Large intestine (tissue), 3 donors: Measurements from ENCODE around the gene DOHH. TPM values are rescaled to one million over a fixed set of nuclear protein-coding genes. Genes with fewer than 3 reads are reported as not detected.

Experiments used
- DNase-seq, 2 donors: peaks; one replicate each; pipeline versions ENCODE4 v3.0.0 to v3.0.0-alpha.2; 2013
- H3K27ac ChIP-seq: one replicate; pipeline ENCODE4 v1.5.1; 2013; ENCODE audit warnings: low read length
- H3K27me3 ChIP-seq: 2 replicates; pipeline ENCODE4 v1.6.1; 2013; ENCODE audit warnings: low read length; ENCODE audit not compliant: control insufficient read depth, insufficient read depth
- H3K36me3 ChIP-seq: 2 replicates; pipeline ENCODE4 v1.6.1; 2013; ENCODE audit warnings: low read length; ENCODE audit not compliant: control insufficient read depth, insufficient read depth
- H3K4me1 ChIP-seq: one replicate; pipeline ENCODE4 v1.6.1; 2013; ENCODE audit warnings: low read length; ENCODE audit not compliant: control insufficient read depth, insufficient read depth
- H3K4me3 ChIP-seq: one replicate; pipeline ENCODE4 v1.5.1; 2013; ENCODE audit warnings: low read length
- H3K9me3 ChIP-seq: one replicate; pipeline ENCODE4 v1.6.1; 2013; ENCODE audit warnings: mild to moderate bottlenecking, low read depth, low read length, moderate library complexity; ENCODE audit not compliant: control insufficient read depth
- WGBS: methylation state at CpG from one replicate; pipeline ENCODE4 v1.1.5; 2013; ENCODE audit warnings: low lambda C conversion rate; ENCODE audit not compliant: insufficient coverage; 5-methylcytosine and 5-hydroxymethylcytosine counted together
- polyA plus RNA-seq: library from polyadenylated mRNA; unstranded; fragments of 120-200 nt; gene quantifications from one replicate; pipeline ENCODE4 v1.2.1, GENCODE V29; 2013

DOHH gene
- polyA plus RNA-seq, 1 donor, result 12.1 TPM

DNA sequence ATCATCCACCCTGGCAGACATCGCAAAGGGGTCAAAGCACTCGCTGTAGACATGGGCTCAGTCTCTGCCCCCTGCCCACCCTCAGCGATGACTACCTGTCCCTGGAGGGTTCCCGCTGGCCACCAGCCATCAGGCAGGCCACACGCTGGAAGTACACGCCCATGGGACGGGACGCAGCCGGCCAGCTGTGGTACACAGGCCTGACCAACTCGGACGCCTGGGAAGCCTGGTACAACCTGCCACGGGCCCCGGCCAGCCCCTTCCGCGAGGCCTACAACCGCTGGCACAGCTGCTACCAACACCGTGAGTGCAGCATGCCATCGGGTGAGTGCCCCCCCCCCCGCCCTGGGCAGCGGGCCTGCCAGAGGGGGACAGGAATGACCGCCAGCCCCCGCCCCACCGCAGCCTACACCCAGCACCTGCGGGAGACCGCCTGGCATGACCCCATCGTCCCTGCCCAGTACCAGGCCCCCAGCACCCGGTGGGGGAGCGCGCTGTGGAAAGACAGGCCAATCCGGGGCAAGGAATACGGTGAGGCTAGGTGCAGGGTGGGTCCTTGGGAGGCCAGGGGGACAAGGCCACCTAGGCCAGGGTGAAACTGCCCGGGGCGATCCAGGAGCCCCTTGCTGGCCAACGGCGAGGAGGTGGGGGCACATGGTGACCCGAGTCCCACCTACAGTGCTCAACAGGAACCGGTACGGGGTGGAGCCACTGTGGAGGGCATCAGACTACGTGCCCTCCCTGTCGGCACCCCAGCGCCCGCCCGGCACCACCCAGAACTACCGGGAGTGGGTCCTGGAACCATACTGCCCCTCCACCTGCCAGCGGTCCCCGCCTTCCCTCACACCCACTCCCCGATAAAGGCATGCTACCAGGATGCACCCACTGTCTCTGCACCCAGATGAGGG is 42.9 kb upstream of the DOHH start:
- WGBS, result no CpG with 5 or more reads among the region's 47 CpGs
- Histone ChIP-seq H3K27me3 (no peaks in the 10 kb centered on the region), H3K4me1 (no peaks in the 10 kb centered on the region), H3K4me3 (no peak overlapping the region), H3K27ac (no peak overlapping the region), H3K36me3 (peaks cover 17% of the 10 kb centered on the region), H3K9me3 (peaks cover 7% of the 10 kb centered on the region)
- DNase-seq, result no peak

DNA sequence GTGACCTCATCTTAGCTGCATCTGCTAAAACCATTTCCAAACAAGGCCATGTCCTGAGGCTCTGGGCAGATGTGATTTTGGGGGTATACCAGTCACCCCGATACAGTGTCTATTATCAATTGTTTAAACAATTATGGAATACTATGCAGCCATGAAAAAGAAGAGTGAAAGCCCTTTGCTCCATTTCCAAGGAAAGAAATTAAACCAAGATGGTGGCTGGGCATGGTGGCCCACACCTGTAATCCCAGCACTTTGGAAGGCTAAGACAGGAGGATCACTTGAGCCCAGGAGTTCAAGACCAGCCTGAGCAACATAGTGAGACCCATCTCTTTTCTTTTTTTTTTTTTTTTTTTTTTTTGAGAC is 39.3 kb upstream of the DOHH start:
- no CpG with 5 or more reads among the region's 1 CpG for WGBS
- DNase-seq, result no peak
- no peaks in the 10 kb centered on the region for H3K4me1 ChIP-seq
- peaks cover 38% of the 10 kb centered on the region for H3K36me3 ChIP-seq
- no peaks in the 10 kb centered on the region for H3K27me3 ChIP-seq
- H3K27ac ChIP-seq, result no peak overlapping the region
- H3K9me3 ChIP-seq, result peaks cover 5% of the 10 kb centered on the region
- H3K4me3 ChIP-seq, result no peak overlapping the region

DNA sequence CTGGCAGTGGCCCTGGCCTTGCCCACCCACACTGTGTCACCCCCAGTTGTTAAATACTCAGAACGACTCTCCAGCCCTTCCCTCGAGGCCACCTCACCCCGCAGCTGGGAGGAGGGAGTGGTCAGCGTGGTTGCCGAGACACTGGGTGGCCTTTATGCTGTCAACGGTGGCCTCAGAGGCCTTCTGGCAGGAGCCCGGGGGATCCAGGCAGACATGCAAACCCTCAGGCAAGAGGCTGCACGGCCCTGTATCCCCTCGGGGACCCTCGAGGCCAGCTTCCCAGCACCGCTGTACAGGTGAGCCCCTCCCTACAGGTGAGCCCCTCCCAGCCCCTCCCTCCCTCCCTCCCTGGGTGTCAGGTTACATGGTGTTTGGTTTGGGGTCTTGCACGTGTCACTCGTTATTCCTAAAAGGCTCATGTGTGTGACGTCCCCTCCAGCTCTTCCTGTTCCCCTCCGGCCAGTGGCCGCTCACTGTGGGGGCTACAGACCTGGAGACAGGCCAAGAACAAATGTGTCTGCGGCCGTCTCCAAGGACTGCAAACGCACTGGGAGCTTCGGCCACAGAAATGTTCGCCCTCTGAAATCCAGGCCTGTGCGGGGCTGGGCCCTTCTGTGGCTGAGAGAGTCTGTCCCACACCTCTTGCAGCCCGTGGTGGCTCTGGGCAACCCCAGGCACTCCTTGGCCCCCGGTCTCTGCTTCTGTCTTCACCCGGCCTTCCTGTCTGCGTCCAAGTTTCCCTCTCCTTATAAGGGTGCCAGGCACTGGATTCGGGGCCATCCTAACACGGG is 38.7 kb upstream of the DOHH start, which contains the start of gene TEKTIP1:
TEKTIP1 (plus strand) TSS at position 210 of the 791 bp plus-strand sequence; CDS start at position 214, 4 bp downstream.
- H3K36me3 ChIP-seq, result peaks cover 41% of the 10 kb centered on the region
- no peaks in the 10 kb centered on the region for H3K4me1 ChIP-seq
- no peaks in the 10 kb centered on the region for H3K27me3 ChIP-seq
- peaks cover 5% of the 10 kb centered on the region for H3K9me3 ChIP-seq
- no peak for DNase-seq
- H3K4me3 ChIP-seq, result no peak within 1 kb of the TSS
- no peak within 1 kb of the TSS for H3K27ac ChIP-seq
- WGBS, result no CpG with 5 or more reads among the region's 28 CpGs

DNA sequence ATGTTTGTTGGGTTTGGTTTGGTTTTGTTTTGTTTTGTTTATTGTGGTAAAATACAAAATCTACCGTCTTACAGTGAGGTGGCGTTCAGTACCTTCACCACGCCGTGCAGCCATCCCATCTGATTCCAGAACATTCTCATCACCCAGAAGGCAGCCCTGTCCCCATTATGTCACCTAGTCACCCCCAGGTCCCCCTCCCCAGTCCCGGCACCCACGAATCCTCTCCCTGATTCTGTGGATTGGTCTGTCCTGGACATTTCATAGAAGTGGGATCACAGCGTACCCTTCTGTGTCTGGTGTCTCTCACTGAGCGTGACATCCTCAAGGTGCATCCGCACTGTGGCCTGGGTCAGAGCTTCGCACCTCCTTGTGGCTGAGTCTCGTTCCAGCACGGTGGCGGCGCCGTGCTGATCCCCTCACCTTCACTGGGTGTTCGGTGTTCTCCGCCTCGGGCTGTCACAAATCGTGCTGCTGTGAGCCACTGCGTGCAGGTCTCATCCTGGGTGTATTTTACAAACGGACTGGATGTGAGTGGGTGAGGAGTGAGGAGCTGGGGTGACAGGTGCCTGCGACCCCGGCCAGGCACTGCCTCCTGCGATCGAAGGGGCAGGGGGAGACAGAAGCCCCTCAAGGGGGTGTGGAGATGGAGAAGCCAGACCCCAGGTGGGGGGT is 37.9 kb upstream of the DOHH start:
- Histone ChIP-seq H3K27ac (no peak overlapping the region), H3K4me3 (no peak overlapping the region), H3K9me3 (peaks cover 5% of the 10 kb centered on the region), H3K36me3 (peaks cover 46% of the 10 kb centered on the region), H3K27me3 (no peaks in the 10 kb centered on the region), H3K4me1 (no peaks in the 10 kb centered on the region)
- WGBS, result no CpG with 5 or more reads among the region's 25 CpGs
- no peak for DNase-seq

DNA sequence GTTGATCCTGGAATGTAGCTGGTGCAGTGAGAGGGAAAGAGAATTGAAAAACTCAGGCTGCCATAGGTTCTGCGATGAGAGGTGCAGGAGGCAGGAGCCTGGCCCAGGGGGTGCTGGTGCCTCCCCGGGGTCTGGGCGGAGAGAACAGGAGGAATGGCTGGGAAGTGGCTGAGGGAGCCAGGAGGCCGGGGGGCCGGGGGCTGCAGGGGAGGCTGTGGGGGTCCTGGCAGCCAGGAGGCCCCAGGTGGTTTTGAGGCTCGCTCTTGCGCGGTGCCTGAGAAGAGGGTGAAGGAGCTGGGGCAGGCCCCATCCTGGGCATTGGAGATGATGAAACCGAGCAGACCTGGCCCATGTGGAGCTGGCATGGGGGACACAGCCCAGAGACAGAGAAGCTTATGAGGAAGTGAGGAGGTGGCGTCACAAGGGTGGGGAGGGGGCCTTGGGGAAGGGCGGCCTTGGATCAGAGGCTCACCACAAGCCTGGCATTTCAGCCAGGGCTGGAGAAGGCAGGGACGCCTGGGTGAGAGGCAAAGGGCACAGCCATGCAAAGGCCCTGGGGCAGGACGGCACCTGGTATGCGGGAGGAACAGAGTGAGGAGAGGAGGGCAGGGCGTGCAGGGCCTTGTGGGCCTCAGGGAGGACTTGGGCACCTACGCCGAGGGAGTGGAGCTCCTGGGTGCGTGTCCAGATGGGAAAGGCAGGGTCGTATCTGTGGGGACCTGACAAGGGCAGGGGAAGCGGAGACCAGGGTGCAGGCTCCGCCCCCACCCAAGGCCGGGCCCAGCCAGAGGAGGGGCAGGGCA is 37.2 kb upstream of the DOHH start:
- Histone ChIP-seq H3K27me3 (no peaks in the 10 kb centered on the region), H3K4me1 (no peaks in the 10 kb centered on the region), H3K36me3 (peaks cover 53% of the 10 kb centered on the region), H3K4me3 (no peak overlapping the region), H3K9me3 (peaks cover 7% of the 10 kb centered on the region), H3K27ac (no peak overlapping the region)
- WGBS, result no CpG with 5 or more reads among the region's 22 CpGs
- no peak for DNase-seq

DNA sequence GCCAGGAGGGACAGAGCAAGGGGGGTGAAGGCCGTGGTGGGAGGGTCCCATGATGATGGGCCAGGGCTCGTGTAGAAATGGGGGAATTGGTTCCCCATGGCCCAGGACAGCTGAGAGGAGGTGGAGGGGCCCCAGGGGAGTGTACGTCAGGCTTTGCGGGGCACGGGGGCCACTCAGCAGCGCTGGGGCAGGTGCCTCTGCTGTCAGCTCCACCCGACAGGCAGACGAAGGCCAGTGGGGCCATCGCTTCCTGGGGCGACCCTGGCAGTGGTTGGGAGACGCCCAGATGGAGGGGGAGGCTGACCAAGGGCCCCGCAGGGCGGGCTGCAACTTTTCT is 36.6 kb upstream of the DOHH start:
- peaks cover 7% of the 10 kb centered on the region for H3K9me3 ChIP-seq
- no CpG with 5 or more reads among the region's 13 CpGs for WGBS
- no peaks in the 10 kb centered on the region for H3K4me1 ChIP-seq
- H3K27ac ChIP-seq, result no peak overlapping the region
- H3K36me3 ChIP-seq, result peaks cover 57% of the 10 kb centered on the region
- no peak for DNase-seq
- no peaks in the 10 kb centered on the region for H3K27me3 ChIP-seq
- no peak overlapping the region for H3K4me3 ChIP-seq

DNA sequence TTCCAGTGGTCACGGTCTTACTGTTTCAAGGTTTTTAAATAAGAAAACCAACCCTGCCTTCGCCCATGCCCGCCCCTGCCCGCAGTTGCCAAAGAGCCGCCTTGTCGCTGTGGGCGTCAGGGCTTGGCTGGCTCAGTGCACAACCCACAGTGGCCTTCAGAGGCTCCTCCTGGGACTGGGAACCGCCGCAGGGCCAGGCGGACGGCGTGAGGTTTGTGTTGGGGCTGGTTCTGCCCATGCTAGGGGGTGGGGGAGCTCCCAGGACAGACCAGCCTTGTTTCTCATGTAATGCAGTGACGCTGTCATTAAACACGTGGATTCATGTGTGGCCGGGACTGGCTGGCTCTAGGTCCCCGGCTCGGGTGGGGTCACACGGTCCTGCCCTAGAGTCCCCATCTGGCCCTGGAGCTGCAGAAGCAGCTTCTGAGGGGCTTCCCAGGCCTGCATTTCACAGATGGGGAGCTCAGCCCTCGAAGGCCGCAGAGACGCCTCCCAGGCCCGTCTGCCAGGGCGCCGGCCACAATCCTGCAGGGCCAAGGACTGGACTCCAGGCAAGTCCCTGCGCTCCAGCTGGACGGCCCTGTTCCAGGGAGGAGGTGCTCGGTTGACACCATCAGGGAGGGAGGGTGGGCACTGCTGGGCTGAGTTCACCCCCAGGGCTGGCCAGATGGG is 36.1 kb upstream of the DOHH start:
- no peak overlapping the region for H3K27ac ChIP-seq
- WGBS, result no CpG with 5 or more reads among the region's 27 CpGs
- no peak overlapping the region for H3K4me3 ChIP-seq

DNA sequence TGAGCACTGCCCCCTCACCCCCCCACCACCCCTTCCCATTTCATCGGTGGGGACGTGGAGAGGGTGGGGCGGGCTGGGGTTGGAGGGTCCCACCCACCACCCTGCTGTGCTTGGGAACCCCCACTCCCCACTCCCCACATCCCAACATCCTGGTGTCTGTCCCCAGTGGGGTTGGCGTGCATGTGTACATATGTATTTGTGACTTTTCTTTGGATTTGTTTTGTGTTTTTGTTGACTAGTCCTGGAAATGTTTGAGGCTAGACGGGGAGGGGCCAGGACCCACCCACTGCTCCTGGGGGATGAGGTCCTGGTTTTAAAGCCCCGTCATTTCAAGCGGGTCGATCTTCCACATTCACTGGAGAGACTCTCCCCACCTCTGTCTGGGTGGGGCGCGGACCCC is 35.5 kb upstream of the DOHH start:
- Histone ChIP-seq H3K4me1 (no peaks in the 10 kb centered on the region), H3K9me3 (peaks cover 7% of the 10 kb centered on the region), H3K27ac (no peak overlapping the region), H3K36me3 (peaks cover 68% of the 10 kb centered on the region), H3K4me3 (no peak overlapping the region), H3K27me3 (no peaks in the 10 kb centered on the region)
- WGBS, result no CpG with 5 or more reads among the region's 10 CpGs
- no peak for DNase-seq

More for the DNA sequence above, 36.1 kb upstream of the DOHH start:
- H3K27me3 ChIP-seq, result no peaks in the 10 kb centered on the region
- no peak for DNase-seq
- peaks cover 62% of the 10 kb centered on the region for H3K36me3 ChIP-seq
- H3K4me1 ChIP-seq, result no peaks in the 10 kb centered on the region
- H3K9me3 ChIP-seq, result peaks cover 7% of the 10 kb centered on the region

DNA sequence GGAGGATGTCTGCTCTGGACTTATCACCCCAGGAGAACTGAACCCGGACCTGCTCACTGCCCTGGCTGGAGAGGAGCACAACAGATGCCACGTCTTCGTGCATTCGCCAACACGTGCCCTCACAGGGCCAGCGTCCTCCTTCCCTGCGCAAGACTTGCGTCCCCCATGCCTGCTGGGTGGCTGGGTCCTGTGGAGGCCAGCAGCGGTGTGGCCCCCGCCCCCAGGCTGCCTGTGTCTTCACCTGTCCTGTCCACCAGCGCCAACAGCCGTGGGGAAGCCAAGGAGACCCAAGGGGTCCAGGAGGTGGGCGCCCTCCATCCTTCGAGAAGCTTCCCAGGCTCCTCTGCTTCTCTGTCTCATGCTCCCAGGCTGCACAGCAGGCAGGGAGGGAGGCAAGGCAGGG is 35.1 kb upstream of the DOHH start:
- peaks cover 7% of the 10 kb centered on the region for H3K9me3 ChIP-seq
- no peaks in the 10 kb centered on the region for H3K4me1 ChIP-seq
- no peak for DNase-seq
- no peaks in the 10 kb centered on the region for H3K27me3 ChIP-seq
- WGBS, result no CpG with 5 or more reads among the region's 14 CpGs
- H3K4me3 ChIP-seq, result no peak overlapping the region
- H3K36me3 ChIP-seq, result peaks cover 72% of the 10 kb centered on the region
- no peak overlapping the region for H3K27ac ChIP-seq
